HG03025 (cell line): ENCODE measurements around the gene ARHGAP1.
A peak's percentile ranks its signal among the peaks of the same experiment; 100 is the strongest.

Experiments
- ATAC-seq: cut with Tn5 transposase; IDR thresholded peaks from one replicate; pipeline ENCODE4 v1.9.1; 2021; ENCODE audit warnings: mild to moderate bottlenecking, moderate library complexity; ENCODE audit not compliant: unreplicated experiment, low FRiP score

ARHGAP1 gene

GRCh38 chr11:46700241-46701077 lies at the start of gene ARHGAP1, which contains the start of gene ZNF408:
Gene ARHGAP1 (minus strand): TSS chr11:46700619. CDS start chr11:46696107, 4,512 bp downstream.
Gene ZNF408 (plus strand): TSS chr11:46701031. CDS start chr11:46701048, 17 bp downstream.
- ATAC-seq = peak; percentile 86

DNA sequence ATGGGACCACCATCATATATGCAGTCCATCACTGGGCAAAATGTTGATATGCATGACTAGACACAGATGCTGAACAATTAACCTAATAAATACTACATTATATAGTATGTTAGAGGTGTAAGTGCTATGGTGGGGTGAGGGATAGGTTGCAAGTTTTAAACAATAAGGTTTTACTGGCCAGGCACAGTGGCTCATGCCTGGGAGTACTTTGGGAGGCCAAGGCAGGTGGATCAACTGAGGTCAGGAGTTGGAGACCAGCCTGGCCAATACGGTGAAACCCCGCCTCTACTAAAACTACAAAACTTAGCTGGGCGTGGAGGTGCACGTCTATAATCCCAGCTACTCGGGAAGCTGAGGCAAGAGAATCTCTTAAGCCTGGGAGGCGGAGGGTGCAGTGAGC lies 46.7 kb upstream of the ARHGAP1 start:
- ATAC-seq = no peak

- ATAC-seq = no peak
These were observed 45.6 kb upstream of the ARHGAP1 start for GRCh38 chr11:46745995-46746394.

DNA sequence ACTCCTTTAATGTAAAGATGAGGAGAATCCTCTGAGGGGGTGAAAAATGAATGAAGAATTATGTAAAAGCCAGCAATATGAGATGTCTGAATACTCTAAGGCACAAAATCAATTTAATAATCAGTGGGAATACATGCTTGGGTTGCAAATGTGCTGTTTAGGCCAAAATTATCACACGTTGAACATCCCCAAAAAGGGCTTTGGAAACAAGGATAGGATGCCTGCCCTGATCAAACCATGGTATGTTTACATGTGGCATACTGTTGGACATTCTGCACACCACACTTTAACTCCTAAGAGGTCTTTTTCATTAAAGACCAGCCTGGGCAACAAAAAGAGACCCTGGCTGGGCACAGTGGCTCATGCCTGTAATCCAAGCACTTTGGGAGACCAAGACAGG lies 44.9 kb upstream of the ARHGAP1 start:
- ATAC-seq = no peak

DNA sequence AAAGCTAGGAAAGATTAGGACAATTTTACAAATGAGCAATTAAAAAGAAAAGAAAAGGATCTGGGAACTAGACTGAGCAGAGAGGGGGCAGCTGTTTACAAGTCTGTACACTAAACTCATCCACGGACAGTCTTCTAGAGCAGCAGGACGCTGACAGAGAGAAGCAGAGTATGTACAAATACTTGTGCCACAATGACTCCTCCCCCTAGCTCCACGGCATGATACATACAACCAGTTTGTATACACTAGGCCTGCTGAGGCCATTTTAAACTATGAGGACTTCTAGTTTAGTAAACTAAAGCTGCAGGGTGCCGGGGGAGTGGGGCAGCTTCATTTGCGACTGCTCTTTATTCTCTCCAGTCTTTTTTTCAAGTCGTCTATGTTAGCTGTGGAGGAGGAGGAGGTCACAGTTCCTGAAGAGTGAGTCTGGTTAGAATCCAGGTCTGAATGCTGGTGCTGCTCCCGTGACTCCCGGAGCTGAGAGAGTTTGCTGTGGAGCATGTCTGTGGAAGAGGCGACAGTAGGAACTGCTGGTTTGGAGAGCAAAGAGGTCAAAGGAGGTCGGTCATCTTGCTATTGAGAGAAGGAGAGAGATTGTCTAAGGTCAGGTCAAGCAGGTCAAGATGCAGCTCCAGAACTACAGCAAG lies 43.4 kb upstream of the ARHGAP1 start:
- ATAC-seq = no peak

DNA sequence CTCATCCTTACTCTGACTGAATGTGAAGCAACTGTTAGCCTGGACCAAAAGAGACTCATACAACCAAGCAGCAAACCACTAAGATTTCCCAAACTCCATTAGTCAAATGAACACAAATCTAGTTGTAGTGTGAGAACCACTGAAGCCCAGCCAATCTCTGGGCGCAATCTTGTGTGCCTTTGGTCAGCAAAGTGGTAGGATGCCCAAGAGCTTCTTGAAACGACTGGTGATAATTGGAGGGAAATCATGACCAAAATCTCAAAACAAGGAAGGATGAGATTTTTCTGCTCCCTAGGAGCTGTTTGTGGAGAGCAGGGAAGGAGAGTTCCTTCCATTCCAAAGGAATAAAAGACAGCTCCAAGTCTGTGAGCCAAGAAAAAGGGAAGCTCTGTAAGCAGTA lies 42.6 kb upstream of the ARHGAP1 start:
- no peak for ATAC-seq

- no peak for ATAC-seq
These were observed 41.4 kb upstream of the ARHGAP1 start for GRCh38 chr11:46741600-46742484.

GRCh38 chr11:46738887-46739286 lies 38.5 kb upstream of the ARHGAP1 start:
- no peak for ATAC-seq

GRCh38 chr11:46737699-46738098 lies 37.3 kb upstream of the ARHGAP1 start:
- ATAC-seq = no peak

DNA sequence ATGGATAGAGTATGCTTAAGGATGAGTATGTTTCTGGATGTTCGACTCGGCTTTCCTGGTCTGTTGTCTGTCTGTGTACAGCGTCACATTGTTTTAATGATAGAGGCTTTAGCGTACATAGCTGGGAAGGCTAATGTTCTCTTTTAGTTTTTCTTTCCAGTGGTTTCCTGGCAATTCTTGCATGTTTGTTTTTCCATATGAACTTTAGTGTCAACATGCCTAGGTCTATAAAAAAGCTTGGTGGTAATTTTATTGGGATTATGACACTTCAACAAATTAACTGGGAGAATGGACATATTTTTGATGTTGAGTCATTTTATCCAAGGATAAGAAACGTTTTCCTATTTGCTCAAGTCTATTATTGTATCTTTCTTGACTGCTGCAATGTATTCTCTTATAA lies 36.2 kb upstream of the ARHGAP1 start:
- no peak for ATAC-seq

GRCh38 chr11:46736146-46736545 lies 35.7 kb upstream of the ARHGAP1 start:
- ATAC-seq = no peak

- ATAC-seq = no peak
These were observed 32.8 kb upstream of the ARHGAP1 start for GRCh38 chr11:46733234-46733633.

DNA sequence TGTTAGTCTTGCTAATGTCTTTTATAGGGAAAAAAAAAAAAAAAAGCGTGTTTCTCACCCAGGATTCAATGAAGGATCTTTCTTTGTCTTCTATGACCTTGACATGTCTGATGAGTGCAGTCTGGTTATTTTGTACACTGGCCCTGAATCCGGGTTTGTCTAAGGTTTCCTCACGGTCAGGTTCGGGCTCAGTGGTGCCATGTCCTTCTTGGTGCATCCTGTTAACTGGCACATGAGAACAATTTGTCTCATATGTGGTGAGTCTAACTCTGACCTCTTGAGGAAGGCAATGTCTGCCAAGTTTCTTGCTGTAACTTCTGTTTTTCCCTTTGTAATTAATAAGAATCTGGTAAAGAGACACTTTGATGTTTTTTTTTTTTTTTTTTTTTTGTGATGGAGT lies 31.1 kb upstream of the ARHGAP1 start:
- ATAC-seq = no peak

DNA sequence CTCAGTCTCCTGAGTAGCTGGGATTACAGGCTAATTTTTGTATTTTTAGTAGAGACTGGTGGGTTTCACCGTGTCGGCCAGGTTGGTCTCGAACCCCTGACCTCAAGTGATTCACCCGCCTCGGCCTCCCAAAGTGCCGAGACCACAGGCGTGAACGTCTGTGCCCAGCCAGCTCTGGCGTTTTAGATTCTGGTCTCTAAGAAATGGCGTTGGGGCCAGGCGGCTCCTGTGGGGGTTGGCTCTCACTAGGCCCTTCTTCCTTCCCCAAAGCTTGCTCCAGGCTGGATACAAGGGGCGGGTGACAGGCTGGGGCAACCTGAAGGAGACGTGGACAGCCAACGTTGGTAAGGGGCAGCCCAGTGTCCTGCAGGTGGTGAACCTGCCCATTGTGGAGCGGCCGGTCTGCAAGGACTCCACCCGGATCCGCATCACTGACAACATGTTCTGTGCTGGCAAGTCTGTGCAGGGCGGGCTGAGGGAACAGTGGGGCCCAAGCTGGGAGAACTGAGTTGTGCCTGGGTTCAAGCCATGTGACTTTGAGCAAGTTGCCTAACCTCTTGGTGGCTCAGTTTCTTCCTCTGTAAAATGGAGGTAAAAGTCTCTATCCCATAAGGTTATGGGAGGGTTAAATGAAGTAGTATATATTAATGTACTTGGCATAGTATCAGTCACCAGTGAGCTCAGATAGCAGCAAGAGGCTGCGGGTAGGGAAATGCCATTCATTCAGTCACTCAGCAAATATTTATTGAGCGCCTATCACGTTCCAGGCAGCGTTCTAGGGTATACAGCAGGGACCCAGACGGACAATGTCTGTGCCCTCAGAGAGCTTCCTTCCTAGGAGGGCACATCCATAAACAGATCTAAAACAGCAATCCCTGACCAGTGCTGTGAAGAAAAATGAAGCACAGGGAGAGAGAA lies 28.9 kb upstream of the ARHGAP1 start:
- no peak for ATAC-seq

DNA sequence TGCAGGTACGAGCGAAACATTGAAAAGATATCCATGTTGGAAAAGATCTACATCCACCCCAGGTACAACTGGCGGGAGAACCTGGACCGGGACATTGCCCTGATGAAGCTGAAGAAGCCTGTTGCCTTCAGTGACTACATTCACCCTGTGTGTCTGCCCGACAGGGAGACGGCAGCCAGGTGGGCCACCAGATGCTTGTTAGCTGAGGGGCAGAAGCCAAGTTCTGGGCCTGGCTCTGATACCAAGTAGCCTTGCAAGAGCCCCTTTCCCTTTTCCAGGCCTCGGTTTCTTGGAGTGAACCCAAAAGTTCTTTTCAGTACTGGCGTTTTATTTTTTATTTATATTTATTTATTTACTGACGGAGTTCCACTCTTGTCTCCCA lies 28.2 kb upstream of the ARHGAP1 start:
- ATAC-seq = no peak

GRCh38 chr11:46727952-46728658 lies 27.7 kb upstream of the ARHGAP1 start:
- no peak for ATAC-seq

DNA sequence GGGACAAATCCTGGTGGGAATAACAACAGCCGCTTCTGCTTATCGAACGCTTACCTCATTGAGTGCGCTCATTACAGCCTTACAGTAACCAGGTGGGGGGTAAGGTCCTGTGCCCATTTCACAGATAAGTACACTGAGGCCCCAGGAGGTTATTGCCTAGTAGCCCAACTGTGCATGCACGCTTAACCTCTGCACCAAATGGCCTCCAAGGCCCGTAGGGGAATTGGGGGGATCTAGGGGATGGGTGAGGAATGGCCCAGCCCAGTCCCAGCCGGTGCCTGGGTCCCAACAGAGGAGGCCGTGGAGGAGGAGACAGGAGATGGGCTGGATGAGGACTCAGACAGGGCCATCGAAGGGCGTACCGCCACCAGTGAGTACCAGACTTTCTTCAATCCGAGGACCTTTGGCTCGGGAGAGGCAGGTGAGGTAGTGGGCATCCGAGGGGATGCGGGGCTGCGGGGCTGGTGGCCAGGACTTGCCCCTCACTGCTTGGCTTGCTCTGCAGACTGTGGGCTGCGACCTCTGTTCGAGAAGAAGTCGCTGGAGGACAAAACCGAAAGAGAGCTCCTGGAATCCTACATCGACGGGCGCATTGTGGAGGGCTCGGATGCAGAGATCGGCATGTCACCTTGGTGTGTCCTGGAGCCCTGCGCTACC lies 25.9 kb upstream of the ARHGAP1 start:
- no peak for ATAC-seq

GRCh38 chr11:46725338-46726205 lies 25.2 kb upstream of the ARHGAP1 start:
- no peak for ATAC-seq
